ENCODE data around the gene G6PC3. TPM values are rescaled to one million over a fixed set of nuclear protein-coding genes. Genes with fewer than 3 reads are reported as not detected.

The G6PC3 gene
- total and polyA plus RNA-seq, 4 donors = 6.7 to 15.1 (median 8.3) TPM

DNA sequence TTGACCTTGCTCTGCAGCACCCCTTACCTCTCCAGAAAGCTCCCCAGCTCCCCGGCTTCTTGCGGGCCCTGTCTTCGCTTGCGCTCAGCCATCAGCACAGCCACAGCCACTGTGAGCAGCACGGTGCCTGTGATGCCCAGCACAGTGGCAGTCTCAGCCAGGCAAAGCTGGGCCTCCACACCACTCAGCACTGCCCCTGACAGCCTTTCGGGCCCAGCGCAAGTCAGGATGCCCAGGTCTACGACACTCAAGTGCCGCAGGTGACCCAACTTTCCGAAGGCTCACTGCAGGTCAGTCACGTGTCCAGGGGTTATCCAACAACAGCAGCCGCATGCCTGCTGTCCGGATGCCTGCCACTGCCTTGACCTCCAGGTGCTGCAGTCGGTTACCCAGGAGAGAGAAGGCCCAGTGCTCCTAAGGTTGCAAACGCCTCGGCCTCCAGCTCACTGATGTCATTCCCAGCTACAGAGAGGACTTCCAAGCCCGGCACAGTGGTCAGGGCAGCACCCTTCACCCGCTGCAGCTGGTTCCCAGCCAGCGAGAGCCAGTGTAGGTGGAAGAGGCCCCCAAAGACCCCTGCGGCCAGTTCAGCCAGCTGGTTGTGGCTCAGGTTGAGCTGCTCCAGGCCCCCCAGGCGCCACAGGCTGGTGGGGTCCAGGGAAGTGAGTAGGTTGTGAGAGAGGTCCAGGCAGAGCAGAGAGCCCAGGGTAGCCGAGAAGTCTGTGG, 46.8 kb upstream of the G6PC3 start:
- Histone ChIP-seq H3K36me3 (ENCODE audit: control insufficient read depth in 4 of 4, insufficient read depth in 3 of 4, low read depth in 1 of 4, low read length in 3 of 4) (peaks cover 0 to 3% (median 0%) of the 10 kb centered on the region in 4 donors), H3K27ac (ENCODE audit: low read depth in 1 of 2, low read length in 2 of 2) (no peak overlapping the region), H3K4me3 (ENCODE audit: low read depth in 1 of 3, low read length in 3 of 3) (no peak overlapping the region), H3K4me1 (ENCODE audit: control insufficient read depth in 4 of 4, insufficient read depth in 4 of 4, low read length in 3 of 4) (peaks cover 2 to 20% (median 11%) of the 10 kb centered on the region in 4 donors), H3K27me3 (ENCODE audit: control insufficient read depth in 4 of 4, insufficient read depth in 4 of 4, low read length in 3 of 4) (no peaks in the 10 kb centered on the region), H3K9me3 (ENCODE audit: control insufficient read depth in 4 of 4, low read length in 3 of 4) (no peaks in the 10 kb centered on the region), H3K9ac (ENCODE audit: low read depth in 1 of 2, low read length in 2 of 2) (no peak overlapping the region)
- no peak for DNase-seq (ENCODE audit: low spot score)
- TF ChIP-seq, protein P1, sequence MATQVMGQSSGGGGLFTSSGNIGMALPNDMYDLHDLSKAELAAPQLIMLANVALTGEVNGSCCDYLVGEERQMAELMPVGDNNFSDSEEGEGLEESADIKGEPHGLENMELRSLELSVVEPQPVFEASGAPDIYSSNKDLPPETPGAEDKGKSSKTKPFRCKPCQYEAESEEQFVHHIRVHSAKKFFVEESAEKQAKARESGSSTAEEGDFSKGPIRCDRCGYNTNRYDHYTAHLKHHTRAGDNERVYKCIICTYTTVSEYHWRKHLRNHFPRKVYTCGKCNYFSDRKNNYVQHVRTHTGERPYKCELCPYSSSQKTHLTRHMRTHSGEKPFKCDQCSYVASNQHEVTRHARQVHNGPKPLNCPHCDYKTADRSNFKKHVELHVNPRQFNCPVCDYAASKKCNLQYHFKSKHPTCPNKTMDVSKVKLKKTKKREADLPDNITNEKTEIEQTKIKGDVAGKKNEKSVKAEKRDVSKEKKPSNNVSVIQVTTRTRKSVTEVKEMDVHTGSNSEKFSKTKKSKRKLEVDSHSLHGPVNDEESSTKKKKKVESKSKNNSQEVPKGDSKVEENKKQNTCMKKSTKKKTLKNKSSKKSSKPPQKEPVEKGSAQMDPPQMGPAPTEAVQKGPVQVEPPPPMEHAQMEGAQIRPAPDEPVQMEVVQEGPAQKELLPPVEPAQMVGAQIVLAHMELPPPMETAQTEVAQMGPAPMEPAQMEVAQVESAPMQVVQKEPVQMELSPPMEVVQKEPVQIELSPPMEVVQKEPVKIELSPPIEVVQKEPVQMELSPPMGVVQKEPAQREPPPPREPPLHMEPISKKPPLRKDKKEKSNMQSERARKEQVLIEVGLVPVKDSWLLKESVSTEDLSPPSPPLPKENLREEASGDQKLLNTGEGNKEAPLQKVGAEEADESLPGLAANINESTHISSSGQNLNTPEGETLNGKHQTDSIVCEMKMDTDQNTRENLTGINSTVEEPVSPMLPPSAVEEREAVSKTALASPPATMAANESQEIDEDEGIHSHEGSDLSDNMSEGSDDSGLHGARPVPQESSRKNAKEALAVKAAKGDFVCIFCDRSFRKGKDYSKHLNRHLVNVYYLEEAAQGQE (IDR thresholded peaks at IDR 0.05) = no peak
- no peak for TF ChIP-seq RAD21 (IDR thresholded peaks at IDR 0.05)
- TF ChIP-seq, protein P2, sequence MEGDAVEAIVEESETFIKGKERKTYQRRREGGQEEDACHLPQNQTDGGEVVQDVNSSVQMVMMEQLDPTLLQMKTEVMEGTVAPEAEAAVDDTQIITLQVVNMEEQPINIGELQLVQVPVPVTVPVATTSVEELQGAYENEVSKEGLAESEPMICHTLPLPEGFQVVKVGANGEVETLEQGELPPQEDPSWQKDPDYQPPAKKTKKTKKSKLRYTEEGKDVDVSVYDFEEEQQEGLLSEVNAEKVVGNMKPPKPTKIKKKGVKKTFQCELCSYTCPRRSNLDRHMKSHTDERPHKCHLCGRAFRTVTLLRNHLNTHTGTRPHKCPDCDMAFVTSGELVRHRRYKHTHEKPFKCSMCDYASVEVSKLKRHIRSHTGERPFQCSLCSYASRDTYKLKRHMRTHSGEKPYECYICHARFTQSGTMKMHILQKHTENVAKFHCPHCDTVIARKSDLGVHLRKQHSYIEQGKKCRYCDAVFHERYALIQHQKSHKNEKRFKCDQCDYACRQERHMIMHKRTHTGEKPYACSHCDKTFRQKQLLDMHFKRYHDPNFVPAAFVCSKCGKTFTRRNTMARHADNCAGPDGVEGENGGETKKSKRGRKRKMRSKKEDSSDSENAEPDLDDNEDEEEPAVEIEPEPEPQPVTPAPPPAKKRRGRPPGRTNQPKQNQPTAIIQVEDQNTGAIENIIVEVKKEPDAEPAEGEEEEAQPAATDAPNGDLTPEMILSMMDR (IDR thresholded peaks at IDR 0.05; ENCODE audit: low read depth, low read length, missing input control) = no peak
- TF ChIP-seq, protein P3, sequence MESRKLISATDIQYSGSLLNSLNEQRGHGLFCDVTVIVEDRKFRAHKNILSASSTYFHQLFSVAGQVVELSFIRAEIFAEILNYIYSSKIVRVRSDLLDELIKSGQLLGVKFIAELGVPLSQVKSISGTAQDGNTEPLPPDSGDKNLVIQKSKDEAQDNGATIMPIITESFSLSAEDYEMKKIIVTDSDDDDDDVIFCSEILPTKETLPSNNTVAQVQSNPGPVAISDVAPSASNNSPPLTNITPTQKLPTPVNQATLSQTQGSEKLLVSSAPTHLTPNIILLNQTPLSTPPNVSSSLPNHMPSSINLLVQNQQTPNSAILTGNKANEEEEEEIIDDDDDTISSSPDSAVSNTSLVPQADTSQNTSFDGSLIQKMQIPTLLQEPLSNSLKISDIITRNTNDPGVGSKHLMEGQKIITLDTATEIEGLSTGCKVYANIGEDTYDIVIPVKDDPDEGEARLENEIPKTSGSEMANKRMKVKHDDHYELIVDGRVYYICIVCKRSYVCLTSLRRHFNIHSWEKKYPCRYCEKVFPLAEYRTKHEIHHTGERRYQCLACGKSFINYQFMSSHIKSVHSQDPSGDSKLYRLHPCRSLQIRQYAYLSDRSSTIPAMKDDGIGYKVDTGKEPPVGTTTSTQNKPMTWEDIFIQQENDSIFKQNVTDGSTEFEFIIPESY (IDR thresholded peaks at IDR 0.05) = no peak
- TF ChIP-seq RXRA (IDR thresholded peaks at IDR 0.05) = no peak
- no peak for TF ChIP-seq SP1 (IDR thresholded peaks at IDR 0.05)
- no peak for TF ChIP-seq FOXA2 (IDR thresholded peaks at IDR 0.05)
- TF ChIP-seq GABPA (IDR thresholded peaks at IDR 0.05 in 1 of 2, conservative IDR thresholded peaks at IDR 0.05 in 1 of 2) = no peak
- TF ChIP-seq HNF4G (IDR thresholded peaks at IDR 0.05) = no peak
- WGBS = 80% methylated on average over 22 of the region's 22 CpGs

DNA sequence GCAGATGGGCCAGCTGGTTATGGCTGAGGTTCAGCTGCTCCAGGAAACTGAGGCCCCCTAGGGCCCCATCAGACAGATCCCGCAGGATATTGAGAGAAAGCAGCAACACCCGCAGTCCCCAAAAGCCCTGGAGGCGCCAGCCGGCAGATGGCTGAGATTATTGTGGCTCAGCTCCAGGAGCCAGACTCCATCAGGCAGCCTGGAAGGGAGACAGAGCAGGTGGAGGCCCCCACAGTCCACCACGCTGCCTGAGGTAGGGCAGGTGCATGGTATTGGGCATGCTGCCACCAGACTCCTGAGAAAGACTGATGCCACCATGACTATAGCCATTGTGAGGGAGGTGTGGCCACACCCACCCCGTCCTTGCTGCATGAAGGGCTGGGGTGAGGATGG, 46.3 kb upstream of the G6PC3 start:
- 81% methylated on average over 6 of the region's 6 CpGs for WGBS
- Histone ChIP-seq H3K27ac (ENCODE audit: low read depth in 1 of 2, low read length in 2 of 2) (no peak overlapping the region), H3K9ac (ENCODE audit: low read depth in 1 of 2, low read length in 2 of 2) (no peak overlapping the region), H3K9me3 (ENCODE audit: control insufficient read depth in 4 of 4, low read length in 3 of 4) (no peaks in the 10 kb centered on the region), H3K4me1 (ENCODE audit: control insufficient read depth in 4 of 4, insufficient read depth in 4 of 4, low read length in 3 of 4) (peaks cover 2 to 17% (median 11%) of the 10 kb centered on the region in 4 donors), H3K27me3 (ENCODE audit: control insufficient read depth in 4 of 4, insufficient read depth in 4 of 4, low read length in 3 of 4) (no peaks in the 10 kb centered on the region), H3K4me3 (ENCODE audit: low read depth in 1 of 3, low read length in 3 of 3) (no peak overlapping the region), H3K36me3 (ENCODE audit: control insufficient read depth in 4 of 4, insufficient read depth in 3 of 4, low read depth in 1 of 4, low read length in 3 of 4) (peaks cover 0 to 4% (median 1%) of the 10 kb centered on the region in 4 donors)
- no peak for DNase-seq (ENCODE audit: low spot score)
- TF ChIP-seq, protein P3 (IDR thresholded peaks at IDR 0.05) = no peak
- TF ChIP-seq, protein P2 (IDR thresholded peaks at IDR 0.05; ENCODE audit: low read depth, low read length, missing input control) = no peak
- no peak for TF ChIP-seq HNF4A (conservative IDR thresholded peaks at IDR 0.05)
- no peak for TF ChIP-seq YY1 (IDR thresholded peaks at IDR 0.05)
- TF ChIP-seq NR2F2 (IDR thresholded peaks at IDR 0.05) = no peak
- TF ChIP-seq HNF4G (IDR thresholded peaks at IDR 0.05) = no peak

All from liver (tissue), 9 donors.